ENCODE measurements around the gene MTCL1.
A peak's percentile ranks its signal among the peaks of the same experiment; 100 is the strongest.

MTCL1 gene

GRCh38 chr18:8795586-8796325 is 90.4 kb downstream of the MTCL1 start:
- no peak for DNase-seq

DNA sequence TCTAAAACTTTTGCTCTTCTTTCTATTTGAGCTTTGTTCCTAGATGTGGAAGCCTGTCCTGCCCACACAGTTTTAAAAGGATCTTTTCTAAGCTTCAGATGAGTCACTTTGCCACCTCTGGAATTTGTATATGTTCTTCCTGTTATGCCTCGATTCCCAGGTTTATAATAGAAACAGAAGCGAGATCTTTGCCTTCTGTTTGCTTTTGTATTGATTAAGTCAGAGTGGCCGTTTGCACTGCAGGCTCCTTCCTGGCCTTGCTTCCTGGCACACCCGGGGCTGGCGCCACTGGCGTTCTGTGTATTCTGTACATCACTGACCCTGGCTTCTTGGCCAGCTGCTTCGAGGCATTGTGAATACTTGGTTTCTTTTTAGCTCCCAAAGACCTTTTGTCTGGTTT is 91.8 kb downstream of the MTCL1 start:
- DNase-seq, result no peak

DNA sequence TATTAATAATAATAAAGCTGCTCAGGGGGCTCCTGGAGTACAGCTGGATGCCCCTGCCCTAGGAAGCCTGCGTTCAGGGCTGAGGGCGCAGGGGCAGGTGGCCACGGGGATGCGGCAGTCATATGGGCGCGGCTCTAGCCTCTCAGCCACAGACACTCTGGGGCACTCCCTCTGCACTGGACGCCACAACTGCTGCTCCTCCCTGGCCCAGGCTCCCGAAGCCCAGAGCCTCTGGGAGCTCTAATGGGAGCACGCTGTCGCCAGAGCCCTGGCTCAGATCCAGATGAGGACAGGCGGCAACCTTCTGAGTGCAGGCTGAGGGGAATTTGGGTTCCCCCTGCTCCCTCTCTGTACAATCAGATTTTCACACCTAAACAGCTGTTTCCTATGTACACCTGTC is 93.6 kb downstream of the MTCL1 start:
- DNase-seq, result no peak

DNA sequence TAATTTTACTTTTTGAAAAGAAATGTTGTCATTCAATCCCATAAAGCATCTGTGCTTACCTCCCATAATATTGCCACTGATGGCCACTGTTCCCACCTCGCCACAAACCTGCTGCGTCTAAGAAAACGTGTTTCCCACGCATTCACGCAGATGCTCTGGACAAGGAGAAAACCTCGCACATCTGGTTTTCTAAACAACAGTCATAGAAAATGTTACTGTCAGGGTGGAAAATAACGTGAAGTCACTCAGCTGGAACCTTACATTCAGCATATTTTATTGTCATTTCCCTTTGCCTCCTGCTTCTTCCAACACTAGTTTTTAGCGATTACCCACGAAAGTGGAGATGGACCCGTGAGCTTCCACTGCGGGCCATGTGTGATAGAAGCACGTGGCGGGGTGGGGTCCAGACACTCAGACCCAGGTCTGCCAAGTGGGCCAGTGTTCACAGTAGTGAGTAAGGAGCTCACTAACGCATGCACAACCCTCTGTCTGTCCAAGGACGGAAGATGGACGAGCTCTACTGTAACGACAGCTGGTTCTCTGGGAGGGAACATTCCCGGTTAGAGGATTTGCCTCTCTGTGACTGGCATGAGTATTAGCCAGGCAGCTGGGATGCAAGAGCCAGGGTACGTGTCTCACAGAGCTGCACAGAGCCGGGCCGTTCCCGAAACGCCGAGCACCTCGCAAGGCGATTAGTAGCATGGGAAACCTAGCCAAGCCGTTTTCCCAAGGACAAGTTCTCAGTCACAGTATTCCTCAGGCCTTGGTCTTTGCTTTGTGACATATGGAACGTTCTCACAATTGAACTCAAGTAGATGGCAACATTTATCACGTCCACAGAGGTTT is 94.5 kb downstream of the MTCL1 start:
- DNase-seq, result no peak

- DNase-seq, result peak; percentile 87
Observed at GRCh38 chr18:8800445-8800844, 95.1 kb downstream of the MTCL1 start.

- no peak for DNase-seq
Observed at GRCh38 chr18:8800876-8801262, 95.5 kb downstream of the MTCL1 start.

DNA sequence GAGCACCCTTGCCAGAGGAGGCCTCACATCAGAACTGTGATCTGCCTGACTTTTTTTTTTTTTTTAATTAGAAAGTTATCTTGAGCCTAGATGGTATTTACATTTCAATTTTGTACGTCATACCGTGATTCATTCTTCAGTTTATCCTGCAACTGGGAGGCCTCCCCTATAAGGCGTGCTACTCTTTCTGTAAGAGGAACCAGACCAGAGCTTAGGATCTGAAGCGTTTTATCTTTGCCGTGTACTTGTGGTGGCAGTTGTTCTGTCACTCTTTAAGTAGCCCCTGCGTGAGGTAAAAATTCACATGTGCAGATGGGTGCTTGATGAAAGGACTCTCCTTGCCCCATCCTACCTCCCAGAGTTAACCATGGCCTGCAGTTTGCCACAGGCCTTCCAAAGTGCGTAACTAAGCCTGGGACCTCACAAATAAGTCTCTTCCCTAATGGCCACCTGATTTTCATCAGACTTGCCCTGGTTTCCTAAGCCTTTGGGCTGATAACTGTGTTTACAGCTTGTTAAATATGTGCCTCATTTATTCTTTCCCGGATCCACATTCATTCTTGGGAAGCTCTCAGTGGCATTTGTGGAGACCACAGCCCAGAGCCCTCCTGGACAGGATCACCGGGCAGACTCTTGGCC is 96.0 kb downstream of the MTCL1 start:
- DNase-seq, result no peak

- no peak for DNase-seq
Observed at GRCh38 chr18:8802017-8802672, 96.8 kb downstream of the MTCL1 start.

DNA sequence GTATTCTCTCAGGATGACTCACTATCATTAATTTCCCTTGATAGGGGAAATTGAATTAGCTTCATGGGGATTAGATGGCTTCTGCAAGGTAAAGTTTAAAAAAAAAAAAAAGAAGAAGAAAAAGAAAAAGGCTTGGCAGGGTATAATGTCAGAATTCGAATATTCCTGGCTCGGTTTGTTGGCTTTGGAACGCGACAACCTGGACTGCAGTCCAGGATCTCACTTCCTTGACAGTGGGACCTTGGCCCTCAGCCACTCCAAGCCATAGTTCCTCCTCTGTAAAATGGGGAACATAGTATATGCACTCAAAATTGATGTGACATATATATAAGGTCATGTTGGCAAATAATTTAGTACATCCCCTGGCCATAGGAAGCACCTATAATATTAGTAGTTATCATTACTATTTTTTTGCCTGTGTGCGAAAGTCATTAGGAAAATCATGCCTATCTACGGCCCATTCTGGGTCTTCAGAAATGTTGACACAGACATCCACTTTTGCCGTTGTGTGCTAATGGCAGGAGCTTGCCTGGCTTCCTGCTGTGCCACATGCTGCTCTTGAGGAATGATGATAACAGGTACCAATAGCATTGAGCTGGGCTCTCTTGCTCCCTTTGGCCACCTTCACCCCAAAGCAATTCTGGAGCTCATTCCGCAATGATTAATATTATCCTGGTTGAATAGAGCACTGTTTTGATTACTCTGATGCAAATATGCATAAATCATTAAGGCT is 97.9 kb downstream of the MTCL1 start:
- no peak for DNase-seq

DNA sequence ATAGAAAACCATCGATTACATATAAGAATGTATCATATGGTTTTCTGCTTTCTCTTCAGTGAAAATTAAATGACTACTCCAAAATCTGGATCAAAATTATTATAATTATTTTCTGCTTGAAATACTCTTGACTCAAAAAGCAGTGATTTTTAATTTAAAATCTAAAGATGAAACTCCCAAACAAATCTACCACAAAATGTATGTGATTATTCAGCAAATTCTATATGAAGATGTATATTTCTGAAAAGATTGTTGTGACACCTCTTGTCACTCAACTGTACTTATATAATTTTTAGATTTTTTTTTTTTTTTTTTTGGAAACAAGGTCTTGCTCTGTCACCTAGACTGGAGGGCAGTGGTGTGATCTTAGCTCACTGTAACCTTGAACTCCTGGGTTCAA is 98.6 kb downstream of the MTCL1 start:
- DNase-seq, result no peak

DNA sequence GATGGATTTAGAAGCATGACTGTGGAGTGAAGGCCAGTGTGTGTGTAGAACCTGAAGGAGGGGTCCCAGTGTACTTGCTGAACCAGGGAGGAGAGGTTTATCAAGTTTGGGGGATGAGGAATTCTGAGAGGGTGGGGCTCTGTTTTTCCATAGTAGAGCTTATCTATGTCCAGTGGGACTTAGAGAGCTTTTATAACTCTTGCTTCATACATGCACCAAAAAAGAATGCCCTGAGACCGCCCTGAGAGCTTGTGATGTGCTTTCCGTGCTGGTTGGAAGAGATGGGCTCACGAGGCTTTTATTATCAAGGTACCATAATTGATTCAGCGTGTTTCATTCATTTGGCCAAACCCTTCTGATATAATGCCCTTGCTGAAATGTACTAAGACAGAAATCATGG is 100.2 kb downstream of the MTCL1 start:
- DNase-seq, result no peak

GRCh38 chr18:8806100-8806797 is 100.9 kb downstream of the MTCL1 start:
- no peak for DNase-seq

DNA sequence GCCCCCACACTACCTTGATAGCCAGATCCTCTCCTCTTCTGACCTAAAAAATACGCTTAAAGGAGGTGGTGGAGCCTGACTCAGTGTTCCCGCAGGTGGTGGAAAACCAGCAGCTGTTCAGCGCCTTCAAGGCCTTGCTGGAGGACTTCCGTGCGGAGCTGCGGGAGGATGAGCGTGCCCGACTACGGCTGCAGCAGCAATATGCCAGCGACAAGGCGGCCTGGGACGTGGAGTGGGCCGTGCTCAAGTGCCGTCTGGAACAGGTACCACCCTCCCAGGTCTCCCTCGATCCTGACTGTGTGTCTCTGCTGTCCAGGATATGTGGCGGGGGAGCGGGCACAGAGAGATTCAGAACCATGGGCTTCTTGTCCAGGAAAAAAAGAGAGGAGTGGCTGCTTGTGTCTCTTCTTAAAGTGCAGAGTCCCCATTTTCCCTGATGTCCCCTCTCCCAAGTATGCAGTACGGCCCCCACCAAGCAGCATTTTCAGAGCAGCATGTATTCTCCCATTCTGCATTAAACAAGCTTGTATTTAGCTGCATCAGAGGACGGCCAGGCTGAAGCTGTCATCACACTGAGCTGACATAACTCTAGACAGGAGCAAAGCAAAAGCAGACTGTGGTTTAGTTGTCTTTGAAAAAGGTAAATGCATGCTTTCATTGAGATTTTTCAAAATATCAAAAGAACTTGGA is 101.6 kb downstream of the MTCL1 start:
- no peak for DNase-seq

GRCh38 chr18:8807488-8807805 is 102.1 kb downstream of the MTCL1 start:
- no peak for DNase-seq

GRCh38 chr18:8808001-8808400 is 102.6 kb downstream of the MTCL1 start:
- no peak for DNase-seq

- no peak for DNase-seq
Observed at GRCh38 chr18:8809514-8809913, 104.2 kb downstream of the MTCL1 start.

GRCh38 chr18:8810157-8810556 is 104.8 kb downstream of the MTCL1 start:
- DNase-seq, result no peak

DNA sequence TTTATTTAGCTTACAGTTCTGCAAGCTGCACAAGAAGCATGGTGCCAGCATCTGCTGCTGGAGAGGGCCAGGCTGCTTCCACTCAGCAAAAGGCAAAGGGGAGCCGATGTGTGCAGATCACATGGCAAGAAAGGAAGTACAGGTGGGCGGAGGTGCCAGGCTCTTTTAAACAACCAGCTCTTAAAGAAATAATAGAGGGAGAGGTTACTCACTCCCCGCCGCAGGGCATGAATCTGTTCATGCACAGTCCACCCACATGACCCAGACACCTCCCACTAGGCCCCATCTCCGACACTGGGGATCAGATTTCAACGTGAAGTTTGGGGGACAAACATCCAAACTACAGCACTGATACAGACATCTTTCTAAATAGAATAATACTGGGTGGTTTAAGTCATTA is 105.8 kb downstream of the MTCL1 start:
- no peak for DNase-seq

- no peak for DNase-seq
Observed at GRCh38 chr18:8812631-8813030, 107.3 kb downstream of the MTCL1 start.

DNA sequence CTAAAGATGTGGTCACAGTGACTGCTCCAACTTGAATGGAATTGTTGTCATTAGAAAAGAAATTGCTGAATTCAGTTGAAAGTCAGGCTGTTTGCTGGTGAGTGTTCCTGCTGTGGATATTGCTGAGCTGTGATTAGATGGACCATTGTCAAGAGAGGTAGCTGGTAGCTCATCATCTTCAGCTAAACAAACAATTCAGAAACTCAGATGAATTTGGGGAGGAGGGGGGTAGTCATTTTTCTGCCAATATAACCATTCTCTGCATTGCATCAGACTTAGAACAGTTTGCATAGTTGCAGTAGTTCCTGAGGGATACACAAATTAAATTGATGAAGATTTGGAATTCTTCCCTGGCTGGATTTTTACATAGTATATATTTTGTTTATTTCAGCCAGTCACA is 108.3 kb downstream of the MTCL1 start:
- peak; percentile 24 for DNase-seq

- DNase-seq, result no peak
Observed at GRCh38 chr18:8814206-8814605, 108.8 kb downstream of the MTCL1 start.

- no peak for DNase-seq
Observed at GRCh38 chr18:8816220-8816619, 110.9 kb downstream of the MTCL1 start.
